Measurements from ENCODE around the gene TNNI2. TPM values are rescaled to one million over a fixed set of nuclear protein-coding genes. Genes with fewer than 3 reads are reported as not detected.

The TNNI2 gene
- total RNA-seq, 1 donor from 2014 or later, result 6.9 TPM

DNA sequence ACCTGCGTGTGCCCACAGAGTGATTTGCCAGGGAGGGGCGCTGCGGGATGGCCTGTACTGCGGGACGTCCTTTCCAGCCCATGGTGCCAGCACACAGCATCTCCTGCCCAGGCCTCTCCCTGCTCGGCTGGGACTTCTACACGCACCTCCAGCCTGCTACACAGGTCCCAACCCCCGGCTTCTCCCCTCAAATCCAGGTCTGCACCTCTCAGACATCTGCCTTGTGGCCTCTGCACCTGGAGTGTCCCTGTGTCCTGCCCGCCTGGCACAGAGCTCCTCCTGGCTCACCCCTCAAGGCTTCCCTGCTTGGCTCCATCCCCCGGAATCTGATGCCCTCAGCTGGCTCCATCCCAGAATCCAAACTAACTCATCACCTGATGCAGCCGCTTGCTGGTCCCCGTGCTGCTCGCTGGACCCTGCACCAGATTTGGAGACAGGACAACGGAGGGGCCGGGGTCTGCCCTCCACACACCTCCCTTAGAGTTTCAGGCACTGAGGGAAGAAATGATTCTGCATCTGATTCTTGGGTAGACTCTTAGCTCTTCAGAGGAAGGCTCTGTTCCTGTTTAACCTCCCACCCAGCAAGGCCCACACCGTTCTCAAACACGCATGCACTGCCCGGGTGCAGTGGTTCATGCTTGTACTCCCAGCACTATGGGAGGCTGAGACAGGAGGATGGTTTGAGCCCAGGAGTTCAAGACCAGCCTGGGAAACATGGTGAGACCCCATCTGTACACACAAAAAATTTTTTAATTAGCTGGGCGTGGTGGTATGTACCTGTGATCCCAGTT, 10.1 kb downstream of the TNNI2 start:
- H3K27me3 ChIP-seq, result no peaks in the 10 kb centered on the region
- DNase-seq (no peak), ATAC-seq (no peak)
- intact Hi-C loops (cut with DNase I), result no loop called here
- no peaks in the 10 kb centered on the region for H3K9me3 ChIP-seq
- H3K4me3 ChIP-seq, result no peak overlapping the region
- H3K27ac ChIP-seq, result no peak overlapping the region
- H3K4me1 ChIP-seq, result peaks cover 36% of the 10 kb centered on the region
- TF ChIP-seq, protein P1, sequence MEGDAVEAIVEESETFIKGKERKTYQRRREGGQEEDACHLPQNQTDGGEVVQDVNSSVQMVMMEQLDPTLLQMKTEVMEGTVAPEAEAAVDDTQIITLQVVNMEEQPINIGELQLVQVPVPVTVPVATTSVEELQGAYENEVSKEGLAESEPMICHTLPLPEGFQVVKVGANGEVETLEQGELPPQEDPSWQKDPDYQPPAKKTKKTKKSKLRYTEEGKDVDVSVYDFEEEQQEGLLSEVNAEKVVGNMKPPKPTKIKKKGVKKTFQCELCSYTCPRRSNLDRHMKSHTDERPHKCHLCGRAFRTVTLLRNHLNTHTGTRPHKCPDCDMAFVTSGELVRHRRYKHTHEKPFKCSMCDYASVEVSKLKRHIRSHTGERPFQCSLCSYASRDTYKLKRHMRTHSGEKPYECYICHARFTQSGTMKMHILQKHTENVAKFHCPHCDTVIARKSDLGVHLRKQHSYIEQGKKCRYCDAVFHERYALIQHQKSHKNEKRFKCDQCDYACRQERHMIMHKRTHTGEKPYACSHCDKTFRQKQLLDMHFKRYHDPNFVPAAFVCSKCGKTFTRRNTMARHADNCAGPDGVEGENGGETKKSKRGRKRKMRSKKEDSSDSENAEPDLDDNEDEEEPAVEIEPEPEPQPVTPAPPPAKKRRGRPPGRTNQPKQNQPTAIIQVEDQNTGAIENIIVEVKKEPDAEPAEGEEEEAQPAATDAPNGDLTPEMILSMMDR (IDR thresholded peaks at IDR 0.05), result no peak
- H3K36me3 ChIP-seq, result no peaks in the 10 kb centered on the region

- TF ChIP-seq, protein P1 (IDR thresholded peaks at IDR 0.05), result no peak
- intact Hi-C loops (cut with DNase I), result no loop called here
- H3K9me3 ChIP-seq, result no peaks in the 10 kb centered on the region
- ATAC-seq, result no peak
- H3K4me3 ChIP-seq, result no peak overlapping the region
- peaks cover 18% of the 10 kb centered on the region for H3K4me1 ChIP-seq
- H3K27ac ChIP-seq, result peak overlapping the region; percentile 77
- H3K27me3 ChIP-seq, result no peaks in the 10 kb centered on the region
- no peak for DNase-seq
- no peaks in the 10 kb centered on the region for H3K36me3 ChIP-seq
Measured at GRCh38 chr11:1851468-1852180, 12.8 kb downstream of the TNNI2 start.

GRCh38 chr11:1852271-1852876, 13.6 kb downstream of the TNNI2 start:
- no peaks in the 10 kb centered on the region for H3K36me3 ChIP-seq
- DNase-seq (no peak), ATAC-seq (no peak)
- intact Hi-C loops (cut with DNase I), result no loop called here
- TF ChIP-seq, protein P1 (IDR thresholded peaks at IDR 0.05), result no peak
- H3K27me3 ChIP-seq, result no peaks in the 10 kb centered on the region
- H3K9me3 ChIP-seq, result no peaks in the 10 kb centered on the region
- H3K27ac ChIP-seq, result peak overlapping the region; percentile 77
- peaks cover 18% of the 10 kb centered on the region for H3K4me1 ChIP-seq
- peak overlapping the region; percentile 51 for H3K4me3 ChIP-seq

DNA sequence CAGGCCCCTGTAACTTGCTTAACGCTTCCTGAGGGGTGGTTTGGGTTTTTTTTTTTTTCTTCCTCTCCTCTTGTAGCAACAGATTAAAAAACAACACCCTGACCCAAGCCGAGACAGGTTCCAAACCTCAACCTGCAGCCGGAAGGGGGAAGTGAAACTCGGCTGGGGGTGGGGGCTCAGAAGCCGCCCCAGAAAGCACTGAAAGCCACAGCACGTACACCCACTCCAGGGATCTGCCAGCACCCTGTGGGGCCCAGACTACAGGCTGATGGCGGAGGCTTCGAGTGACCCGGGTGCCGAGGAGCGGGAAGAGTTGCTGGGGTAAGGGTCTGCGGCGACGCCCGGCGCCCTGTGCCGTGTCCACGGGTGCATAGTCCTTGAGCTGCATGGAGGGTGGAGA, 14.1 kb downstream of the TNNI2 start, which contains the start of gene LSP1:
TSS of gene LSP1 (plus strand) at position 208 of the 400 bp plus-strand sequence. CDS start at position 269, 61 bp downstream.
- Histone ChIP-seq H3K27ac (peak within 1 kb of the TSS; percentile 77), H3K36me3 (no peaks in the 10 kb centered on the region), H3K4me3 (peak within 1 kb of the TSS; percentile 51), H3K9me3 (no peaks in the 10 kb centered on the region), H3K4me1 (peaks cover 18% of the 10 kb centered on the region), H3K27me3 (no peaks in the 10 kb centered on the region)
- ATAC-seq, result peak; percentile 53
- TF ChIP-seq, protein P1 (IDR thresholded peaks at IDR 0.05), result no peak
- peak; percentile 80 for DNase-seq
- intact Hi-C loops (cut with DNase I), result no loop called here

- Histone ChIP-seq H3K9me3 (no peaks in the 10 kb centered on the region), H3K36me3 (no peaks in the 10 kb centered on the region), H3K4me3 (peak overlapping the region; percentile 51), H3K4me1 (peaks cover 18% of the 10 kb centered on the region), H3K27me3 (no peaks in the 10 kb centered on the region), H3K27ac (peak overlapping the region; percentile 77)
- no peak for DNase-seq
- intact Hi-C loops (cut with DNase I), result no loop called here
- ATAC-seq, result peak; percentile 5
- TF ChIP-seq, protein P1 (IDR thresholded peaks at IDR 0.05), result no peak
Measured at GRCh38 chr11:1853376-1854131, 14.8 kb downstream of the TNNI2 start.
